H1 (cell line): ENCODE data around the gene LGALS16. TPM values are rescaled to one million over a fixed set of nuclear protein-coding genes. Genes with fewer than 3 reads are reported as not detected.

Experiments
- POLR2A ChIP-seq, 2 experiments: IDR thresholded peaks; 1 replicate in 1 of 2; 2 replicates in 1 of 2; pipeline ENCODE4 v1.6.1; 2011; ENCODE audit warnings: low read depth in 2 of 2, low read length in 2 of 2, mild to moderate bottlenecking in 2 of 2; ENCODE audit errors: control extremely low read depth in 1 of 2
- RNF2 ChIP-seq: fragments of 200-900, 300-1000 bp; sonication (generic); IDR thresholded peaks from 2 replicates; pipeline ENCODE4 v1.7.1; 2016; ENCODE audit warnings: borderline replicate concordance, low read depth, mild to moderate bottlenecking, antibody characterized with exemption, low read length; ENCODE audit not compliant: poor library complexity, severe bottlenecking; ENCODE audit errors: missing control alignments
- TEAD4 ChIP-seq: IDR thresholded peaks from 2 replicates; pipeline ENCODE4 v1.6.1; 2012; ENCODE audit warnings: low read depth, low read length, inconsistent platforms, mixed read lengths
- polyA plus RNA-seq, 7 experiments: library from polyadenylated mRNA; depleted of rRNA in 3 of 7; stranded (reverse) in 5 of 7; unstranded in 2 of 7; fragments of >200 nt in 5 of 7; fragments of 200-250 nt in 2 of 7; gene quantifications; 1 replicate in 5 of 7; 2 replicates in 1 of 7; 4 replicates in 1 of 7; pipeline versions ENCODE4 v1.2.1 to v1.2.3, GENCODE V29; 2011 to 2013; ENCODE audit warnings: missing spikeins in 2 of 7, mixed read lengths in 2 of 7
- total RNA-seq: library from RNA; stranded (reverse); fragmentation: NEBNext Ultra II Directional; extraction: Animal tissue kit (Norgen Biotek cat#: 25700); gene quantifications from 2 replicates; pipeline ENCODE4 v1.2.1, GENCODE V29; 2021

The LGALS16 gene
- total and polyA plus RNA-seq, 2 of the 8 experiments (the other 6 are each of a cell fraction or from before 2014, with no cell fraction given): not detected

DNA sequence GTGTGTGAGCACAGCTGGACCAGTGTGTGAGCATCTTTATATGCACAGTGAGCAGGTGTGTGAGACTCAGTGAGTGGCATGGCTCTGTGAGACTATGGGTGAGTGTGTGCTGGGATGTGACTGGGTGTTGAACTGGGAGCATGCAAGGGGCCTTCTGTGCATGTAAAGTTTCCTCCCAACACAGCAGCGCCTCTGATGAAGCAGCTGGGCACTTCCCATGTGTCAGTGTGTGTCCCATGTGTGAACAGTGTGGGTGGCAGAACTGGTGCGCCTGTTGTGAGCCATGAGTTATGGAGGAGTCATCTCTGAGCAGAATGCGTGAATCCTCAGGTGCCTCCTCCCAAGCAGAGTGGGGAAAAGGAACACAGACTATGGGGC is 24.1 kb downstream of the LGALS16 start (continued):
- TF ChIP-seq RNF2: no peak
- TF ChIP-seq TEAD4: no peak
- TF ChIP-seq POLR2A (IDR thresholded peaks at IDR 0.05; ENCODE audit: control extremely low read depth in 1 of 2, low read depth in 2 of 2, low read length in 2 of 2): no peak
